GM12865 (cell line): ENCODE results near the gene PATJ.
"Not testable (repeated sequence)": the region's sequence is repeated elsewhere in the genome, so short reads cannot be mapped to it uniquely, and the experiment has no call there.

Experiments used
- DNase-seq: peaks from one replicate; pipeline ENCODE4 v3.0.0; 2010; ENCODE audit warnings: low read depth
- H3K4me3 ChIP-seq: 2 replicates; pipeline ENCODE4 v1.5.1; 2011; ENCODE audit warnings: mild to moderate bottlenecking, low read depth, low read length, control low read depth
- TF ChIP-seq, protein P1 (sequence below): IDR thresholded peaks from 2 replicates; pipeline ENCODE4 v1.5.1; 2011; ENCODE audit warnings: low read length, control low read depth, low read depth, inconsistent platforms; ENCODE audit not compliant: insufficient read depth; ENCODE audit errors: missing control alignments

Gene PATJ

DNA sequence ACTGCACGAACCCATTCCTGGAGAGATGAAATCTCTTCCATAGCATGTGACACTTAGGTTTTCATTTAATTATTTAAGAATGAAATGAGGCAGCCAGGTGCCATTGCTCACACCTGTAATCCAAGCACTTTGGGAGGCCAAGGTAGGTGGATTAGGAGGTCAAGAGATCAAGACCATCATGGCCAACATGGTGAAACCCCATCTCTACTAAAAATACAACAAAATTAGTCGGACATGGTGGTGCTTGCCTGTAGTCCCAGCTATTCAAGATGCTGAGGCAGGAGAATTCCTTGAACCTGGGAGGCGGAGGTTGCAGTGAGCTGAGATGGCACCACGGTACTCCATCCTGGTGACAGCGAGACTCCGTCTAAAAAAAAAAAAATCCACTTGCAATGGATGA is 470.1 kb downstream of the PATJ start:
- TF ChIP-seq, protein P1, sequence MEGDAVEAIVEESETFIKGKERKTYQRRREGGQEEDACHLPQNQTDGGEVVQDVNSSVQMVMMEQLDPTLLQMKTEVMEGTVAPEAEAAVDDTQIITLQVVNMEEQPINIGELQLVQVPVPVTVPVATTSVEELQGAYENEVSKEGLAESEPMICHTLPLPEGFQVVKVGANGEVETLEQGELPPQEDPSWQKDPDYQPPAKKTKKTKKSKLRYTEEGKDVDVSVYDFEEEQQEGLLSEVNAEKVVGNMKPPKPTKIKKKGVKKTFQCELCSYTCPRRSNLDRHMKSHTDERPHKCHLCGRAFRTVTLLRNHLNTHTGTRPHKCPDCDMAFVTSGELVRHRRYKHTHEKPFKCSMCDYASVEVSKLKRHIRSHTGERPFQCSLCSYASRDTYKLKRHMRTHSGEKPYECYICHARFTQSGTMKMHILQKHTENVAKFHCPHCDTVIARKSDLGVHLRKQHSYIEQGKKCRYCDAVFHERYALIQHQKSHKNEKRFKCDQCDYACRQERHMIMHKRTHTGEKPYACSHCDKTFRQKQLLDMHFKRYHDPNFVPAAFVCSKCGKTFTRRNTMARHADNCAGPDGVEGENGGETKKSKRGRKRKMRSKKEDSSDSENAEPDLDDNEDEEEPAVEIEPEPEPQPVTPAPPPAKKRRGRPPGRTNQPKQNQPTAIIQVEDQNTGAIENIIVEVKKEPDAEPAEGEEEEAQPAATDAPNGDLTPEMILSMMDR: no peak
- H3K4me3 ChIP-seq: no peak overlapping the region
- no peak for DNase-seq

DNA sequence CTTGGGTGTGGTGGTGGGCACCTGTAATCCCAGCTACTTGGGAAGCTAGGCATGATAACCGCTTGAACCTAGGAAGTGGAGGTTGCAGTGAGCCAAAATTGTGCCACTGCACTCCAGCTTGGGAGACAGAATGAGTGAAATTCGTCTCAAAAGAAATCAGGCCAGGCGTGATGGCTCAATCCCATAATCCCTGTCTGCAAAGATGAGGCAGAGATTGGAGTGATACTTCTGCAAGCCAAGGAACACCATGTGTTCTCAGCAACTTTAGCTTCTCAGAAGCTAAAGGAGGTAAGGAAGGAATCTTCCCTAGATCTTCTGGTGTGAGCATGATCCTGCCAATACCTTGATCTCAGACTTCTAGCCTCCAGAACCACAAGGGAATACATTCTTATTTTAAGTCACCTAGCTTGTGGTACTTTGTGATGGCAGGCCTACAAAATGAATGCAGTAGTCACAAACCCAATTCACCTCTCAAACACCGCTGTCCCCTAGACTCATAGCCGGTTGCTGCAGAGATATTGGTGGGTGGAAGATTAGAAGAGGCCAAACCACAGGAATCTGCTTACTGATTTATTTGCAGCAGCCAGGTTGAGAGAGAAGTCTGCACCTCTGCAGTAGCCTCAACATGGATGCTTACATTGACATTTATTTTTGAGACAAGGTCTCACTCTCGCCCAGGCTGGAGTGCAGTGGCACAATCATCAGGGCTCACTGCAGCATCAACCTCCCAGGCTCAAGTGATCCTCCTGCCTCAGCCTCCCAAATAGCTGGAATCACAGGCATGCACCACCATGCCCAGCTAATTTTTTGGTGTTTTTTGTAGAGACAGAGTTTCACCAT is 471.0 kb downstream of the PATJ start:
- H3K4me3 ChIP-seq: no peak overlapping the region
- no peak for DNase-seq
- TF ChIP-seq, protein P1: no peak

DNA sequence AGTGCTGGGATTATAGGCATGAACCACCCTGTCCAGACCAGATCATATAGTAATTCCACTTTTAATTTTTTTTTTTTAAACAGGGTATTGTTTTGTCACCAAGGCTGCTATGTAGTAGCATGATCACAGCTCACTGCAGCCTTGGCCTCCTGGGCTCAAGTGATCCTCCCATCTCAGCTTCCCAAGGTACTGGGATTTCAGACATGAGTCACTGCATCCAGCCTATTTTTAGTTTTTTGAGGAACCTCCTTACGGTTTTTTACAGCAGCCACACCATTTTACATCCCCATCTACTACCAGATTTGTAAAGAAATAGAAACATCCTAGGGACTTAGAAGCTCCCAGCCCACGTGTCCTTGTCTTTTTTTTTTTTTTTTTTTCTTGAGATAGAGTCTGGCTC is 476.3 kb downstream of the PATJ start:
- no peak for DNase-seq
- TF ChIP-seq, protein P1: no peak
- H3K4me3 ChIP-seq: no peak overlapping the region

DNA sequence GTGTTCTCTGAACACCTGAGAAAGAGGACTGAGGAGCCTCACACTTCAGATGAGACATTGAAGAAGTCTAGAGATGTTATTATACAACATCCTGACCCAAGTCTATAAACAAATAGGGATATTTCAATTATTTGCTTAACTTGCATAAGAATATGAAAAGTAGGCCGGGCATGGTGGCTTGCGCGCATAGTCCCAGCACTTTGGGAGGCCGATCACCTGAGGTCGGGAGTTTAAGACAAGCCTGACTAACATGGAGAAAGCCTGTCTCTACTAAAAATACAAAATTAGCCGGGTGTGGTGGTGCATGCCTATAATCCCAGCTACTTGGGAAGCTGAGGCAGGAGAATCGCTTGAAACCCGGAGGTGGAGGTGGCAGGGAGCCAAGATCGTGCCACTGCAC is 478.2 kb downstream of the PATJ start:
- DNase-seq, H3K4me3 ChIP-seq: not testable (repeated sequence)

DNA sequence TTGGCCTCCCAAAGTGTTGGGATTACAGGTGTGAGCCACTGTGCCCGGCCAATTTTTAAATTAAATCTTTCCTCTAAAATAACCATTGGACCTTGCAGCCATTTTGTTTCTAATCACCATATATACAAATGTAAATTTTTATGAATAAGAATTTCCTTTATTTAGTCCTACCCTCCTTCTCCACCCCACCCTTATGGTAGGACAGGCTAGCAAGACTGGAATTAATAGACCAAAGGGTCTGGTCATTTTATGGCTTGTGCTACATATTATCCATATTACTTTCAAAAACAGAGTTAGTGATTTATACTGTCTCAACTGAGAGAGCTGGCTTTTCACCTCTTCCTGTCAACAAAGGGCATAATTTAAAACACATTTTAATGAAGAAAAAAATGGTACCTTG is 478.9 kb downstream of the PATJ start:
- H3K4me3 ChIP-seq: no peak overlapping the region
- TF ChIP-seq, protein P1: no peak
- DNase-seq: no peak

DNA sequence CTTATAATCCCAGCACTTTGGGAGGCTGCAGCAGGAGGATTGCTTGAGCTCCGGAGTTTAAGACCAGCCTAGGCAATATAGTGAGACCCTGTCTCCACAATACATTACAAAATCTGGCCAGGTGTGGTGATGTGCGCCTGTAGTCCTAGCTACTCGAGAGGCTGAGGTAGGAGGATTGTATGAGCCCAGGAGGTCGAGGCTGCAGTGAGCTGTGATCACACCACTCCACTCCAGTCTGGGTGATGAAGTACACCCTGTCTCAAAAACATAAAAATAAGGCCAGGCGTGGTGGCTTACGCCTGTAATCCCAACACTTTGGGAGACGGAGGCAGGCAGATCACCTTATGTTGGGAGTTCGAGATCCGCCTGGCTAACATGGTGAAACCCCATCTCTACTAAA is 480.0 kb downstream of the PATJ start:
- H3K4me3 ChIP-seq: no peak overlapping the region
- DNase-seq: no peak
- TF ChIP-seq, protein P1: no peak

DNA sequence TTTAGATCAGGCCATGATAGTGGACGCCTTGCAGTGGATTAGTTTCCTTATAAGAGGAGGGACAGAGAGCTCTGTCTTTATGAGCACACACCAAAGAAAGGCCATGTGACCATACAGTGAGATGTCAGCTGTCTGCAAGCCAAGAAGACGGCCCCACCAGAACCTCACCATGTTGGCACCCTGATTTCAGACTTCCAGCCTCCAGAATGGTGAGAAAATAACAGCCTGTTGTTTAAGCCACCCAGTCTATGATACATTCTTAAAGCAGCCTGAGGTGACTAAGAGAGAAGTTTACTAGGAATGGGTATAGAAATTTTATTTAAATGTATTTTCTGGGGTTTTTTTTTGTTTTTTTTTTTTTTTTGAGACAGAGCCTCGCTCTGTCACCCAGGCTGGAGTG is 481.9 kb downstream of the PATJ start:
- no peak for DNase-seq
- H3K4me3 ChIP-seq: no peak overlapping the region
- TF ChIP-seq, protein P1: no peak
